IMR-90 (cell line): ENCODE measurements around the gene ELOVL1.

ENCODE experiments used
- CEBPB ChIP-seq: IDR thresholded peaks from 2 replicates; pipeline ENCODE4 v1.6.1; 2012; ENCODE audit warnings: low read depth, low read length, improper control_type of control experiment
- CHD1 ChIP-seq: IDR thresholded peaks from 2 replicates; pipeline ENCODE4 v1.6.1; 2012; ENCODE audit warnings: low read depth, low read length, improper control_type of control experiment
- CTCF ChIP-seq: conservative IDR thresholded peaks from 2 replicates; pipeline ENCODE4 v1.5.1; 2012; ENCODE audit warnings: mild to moderate bottlenecking, low read depth, low read length, improper control_type of control experiment
- ELK1 ChIP-seq: fragments of 150-350 bp; IDR thresholded peaks from 2 replicates; pipeline ENCODE4 v1.6.1; 2016; ENCODE audit warnings: low read depth, mild to moderate bottlenecking, low read length, moderate library complexity, borderline replicate concordance
- MAFK ChIP-seq: IDR thresholded peaks from 2 replicates; pipeline ENCODE4 v1.6.1; 2012; ENCODE audit warnings: low read depth, low read length, improper control_type of control experiment
- MAZ ChIP-seq: IDR thresholded peaks from 2 replicates; pipeline ENCODE4 v1.6.1; 2012; ENCODE audit warnings: low read depth, mild to moderate bottlenecking, low read length, improper control_type of control experiment, moderate library complexity, borderline replicate concordance
- MXI1 ChIP-seq: IDR thresholded peaks from 2 replicates; pipeline ENCODE4 v1.6.1; 2012; ENCODE audit warnings: low read depth, mild to moderate bottlenecking, low read length, moderate library complexity, borderline replicate concordance
- POLR2A ChIP-seq: IDR thresholded peaks from 2 replicates; pipeline ENCODE4 v1.6.1; 2012; ENCODE audit warnings: mild to moderate bottlenecking, low read depth, low read length
- RCOR1 ChIP-seq: IDR thresholded peaks from 2 replicates; pipeline ENCODE4 v1.6.1; 2012; ENCODE audit warnings: mild to moderate bottlenecking, low read length, improper control_type of control experiment; ENCODE audit not compliant: insufficient replicate concordance
- RFX5 ChIP-seq: IDR thresholded peaks from 2 replicates; pipeline ENCODE4 v1.8.0; 2012; ENCODE audit warnings: low read depth, mild to moderate bottlenecking, low read length, moderate library complexity
- SMC3 ChIP-seq: fragments of 150-350 bp; IDR thresholded peaks from 2 replicates; pipeline ENCODE4 v1.6.1; 2016; ENCODE audit warnings: low read depth, mild to moderate bottlenecking, antibody characterized with exemption, low read length, moderate library complexity
- USF2 ChIP-seq: fragments of 150-350 bp; IDR thresholded peaks from 2 replicates; pipeline ENCODE4 v1.6.1; 2017; ENCODE audit warnings: mild to moderate bottlenecking, antibody characterized with exemption, low read length, low read depth

GRCh38 chr1:43398227-43398626 lies 30.4 kb upstream of the ELOVL1 start:
- TF ChIP-seq CTCF, result no peak
- no peak for TF ChIP-seq RFX5
- no peak for TF ChIP-seq MAZ
- TF ChIP-seq POLR2A, result no peak
- no peak for TF ChIP-seq USF2
- no peak for TF ChIP-seq CEBPB
- TF ChIP-seq CHD1, result no peak
- TF ChIP-seq ELK1, result no peak
- no peak for TF ChIP-seq MAFK
- no peak for TF ChIP-seq SMC3
- TF ChIP-seq RCOR1, result no peak
- TF ChIP-seq MXI1, result no peak
